ENCODE results near the gene ZBTB20.

- TF ChIP-seq, protein P1, sequence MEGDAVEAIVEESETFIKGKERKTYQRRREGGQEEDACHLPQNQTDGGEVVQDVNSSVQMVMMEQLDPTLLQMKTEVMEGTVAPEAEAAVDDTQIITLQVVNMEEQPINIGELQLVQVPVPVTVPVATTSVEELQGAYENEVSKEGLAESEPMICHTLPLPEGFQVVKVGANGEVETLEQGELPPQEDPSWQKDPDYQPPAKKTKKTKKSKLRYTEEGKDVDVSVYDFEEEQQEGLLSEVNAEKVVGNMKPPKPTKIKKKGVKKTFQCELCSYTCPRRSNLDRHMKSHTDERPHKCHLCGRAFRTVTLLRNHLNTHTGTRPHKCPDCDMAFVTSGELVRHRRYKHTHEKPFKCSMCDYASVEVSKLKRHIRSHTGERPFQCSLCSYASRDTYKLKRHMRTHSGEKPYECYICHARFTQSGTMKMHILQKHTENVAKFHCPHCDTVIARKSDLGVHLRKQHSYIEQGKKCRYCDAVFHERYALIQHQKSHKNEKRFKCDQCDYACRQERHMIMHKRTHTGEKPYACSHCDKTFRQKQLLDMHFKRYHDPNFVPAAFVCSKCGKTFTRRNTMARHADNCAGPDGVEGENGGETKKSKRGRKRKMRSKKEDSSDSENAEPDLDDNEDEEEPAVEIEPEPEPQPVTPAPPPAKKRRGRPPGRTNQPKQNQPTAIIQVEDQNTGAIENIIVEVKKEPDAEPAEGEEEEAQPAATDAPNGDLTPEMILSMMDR (IDR thresholded peaks at IDR 0.05) = no peak
- no peak for TF ChIP-seq POLR2A (IDR thresholded peaks at IDR 0.05)
Observed at GRCh38 chr3:114775395-114775794, 371.7 kb downstream of the ZBTB20 start.
